Aorta (tissue), 5 donors: ENCODE measurements around the gene WDR6. TPM values are rescaled to one million over a fixed set of nuclear protein-coding genes. Genes with fewer than 3 reads are reported as not detected.

Experiments
- ATAC-seq: fragments of 200-7000 bp; cut with Tn5 transposase; one replicate; pipeline ENCODE4 v1.9.1; 2022; ENCODE audit warnings: moderate library complexity; ENCODE audit not compliant: low FRiP score
- DNase-seq, 2 donors: peaks; one replicate each; pipeline ENCODE4 v3.0.0-alpha.2; 2020
- H3K27ac ChIP-seq, 2 donors: one replicate each; pipeline ENCODE4 v1.5.1; 2013; ENCODE audit warnings: low read length in 2 of 2, mild to moderate bottlenecking in 2 of 2, moderate library complexity in 2 of 2, control low read depth in 1 of 2, inconsistent platforms in 1 of 2, low read depth in 1 of 2
- H3K27me3 ChIP-seq, 2 donors: one replicate each; pipeline ENCODE4 v1.6.1; 2013; ENCODE audit warnings: control low read depth in 1 of 2, low read length in 1 of 2, mild to moderate bottlenecking in 1 of 2, moderate library complexity in 1 of 2; ENCODE audit not compliant: insufficient read depth in 2 of 2, control insufficient read depth in 1 of 2
- H3K36me3 ChIP-seq, 2 donors: one replicate each; pipeline ENCODE4 v1.6.1; 2013; ENCODE audit warnings: control low read depth in 1 of 2, low read length in 1 of 2, mild to moderate bottlenecking in 1 of 2; ENCODE audit not compliant: insufficient read depth in 2 of 2, control insufficient read depth in 1 of 2
- H3K4me1 ChIP-seq, 2 donors: one replicate each; pipeline ENCODE4 v1.6.1; 2013; ENCODE audit warnings: low read length in 2 of 2, control low read depth in 1 of 2, mild to moderate bottlenecking in 1 of 2, moderate library complexity in 1 of 2; ENCODE audit not compliant: insufficient read depth in 2 of 2, control insufficient read depth in 1 of 2
- H3K4me3 ChIP-seq, 2 donors: one replicate each; pipeline ENCODE4 v1.5.1; 2013; ENCODE audit warnings: low read length in 2 of 2, control low read depth in 1 of 2, mild to moderate bottlenecking in 1 of 2
- H3K9me3 ChIP-seq: one replicate; pipeline ENCODE4 v1.6.1; 2013; ENCODE audit warnings: mild to moderate bottlenecking, low read length; ENCODE audit not compliant: control insufficient read depth
- WGBS, 2 donors: extraction: QIAGEN DNeasy Blood & Tissue Kit; methylation state at CpG; one replicate each; pipeline ENCODE4 v1.1.7; 2013; 5-methylcytosine and 5-hydroxymethylcytosine counted together
- intact Hi-C, 2 donors: fragments of 100-400 bp; cut with DNase I; formaldehyde crosslinking; loops; one replicate each; pipeline versions ENCODE4 v1.14.2 to v1.15.0; 2022
- polyA plus RNA-seq, 2 donors: library from polyadenylated mRNA; stranded (reverse); fragments of 200-250 nt; gene quantifications; one replicate each; pipeline ENCODE4 v1.2.3, GENCODE V29; 2013
- total RNA-seq, 2 donors: library from RNA; stranded (reverse); fragmentation: NEBNext Ultra II Directional; extraction: Animal tissue kit (Norgen Biotek cat#: 25700); gene quantifications; one replicate each; pipeline ENCODE4 v1.2.1, GENCODE V29; 2021
- donor health status: healthy with polysubstance abuse.
- donor health status: Bipolar disorder and iron deficiency.
- donor health status: DM: no; HTN: no; CAD: no.
- donor health status: DM: no; HTN: no; CAD: no.
- donor health status: DM: yes; HTN: yes; CAD: no.

Gene WDR6
- total and polyA plus RNA-seq, 4 donors, result 24.0 to 232 (median 135) TPM

GRCh38 chr3:48997714-48998637 lies 9.2 kb upstream of the WDR6 start:
- 77 to 81% methylated on average over 20 of the region's 20 CpGs for WGBS, 2 donors
- no peak for ATAC-seq

GRCh38 chr3:48999085-48999858 lies 7.9 kb upstream of the WDR6 start:
- Histone ChIP-seq H3K27me3 (no peaks in the 10 kb centered on the region), H3K4me1 (no peaks in the 10 kb centered on the region), H3K36me3 (no peaks in the 10 kb centered on the region), H3K4me3 (no peak overlapping the region), H3K9me3 (no peaks in the 10 kb centered on the region), H3K27ac (no peak overlapping the region)
- DNase-seq (no peak), ATAC-seq (no peak)
- intact Hi-C loops, result no loop called here
- 75 to 82% methylated on average over 8 of the region's 8 CpGs for WGBS, 2 donors

More at GRCh38 chr3:48997714-48998637, 9.2 kb upstream of the WDR6 start:
- intact Hi-C loops, result no loop called here
- no peaks in the 10 kb centered on the region for H3K27me3 ChIP-seq
- H3K4me3 ChIP-seq, result no peak overlapping the region
- H3K4me1 ChIP-seq, result no peaks in the 10 kb centered on the region
- no peaks in the 10 kb centered on the region for H3K36me3 ChIP-seq
- H3K27ac ChIP-seq, result no peak overlapping the region
- DNase-seq, result no peak
- H3K9me3 ChIP-seq, result no peaks in the 10 kb centered on the region

GRCh38 chr3:49001155-49001554 lies 6.0 kb upstream of the WDR6 start:
- 90 to 92% methylated on average over 6 of the region's 6 CpGs for WGBS, 2 donors
- no peaks in the 10 kb centered on the region for H3K9me3 ChIP-seq
- H3K4me3 ChIP-seq, result no peak overlapping the region
- H3K27ac ChIP-seq, result no peak overlapping the region
- no peak for ATAC-seq
- H3K27me3 ChIP-seq, result no peaks in the 10 kb centered on the region
- no peaks in the 10 kb centered on the region for H3K36me3 ChIP-seq
- no peak for DNase-seq
- intact Hi-C loops, result no loop called here
- no peaks in the 10 kb centered on the region for H3K4me1 ChIP-seq

- H3K27me3 ChIP-seq, result no peaks in the 10 kb centered on the region
- H3K4me3 ChIP-seq, result no peak overlapping the region
- H3K36me3 ChIP-seq, result no peaks in the 10 kb centered on the region
- H3K4me1 ChIP-seq, result no peaks in the 10 kb centered on the region
- H3K9me3 ChIP-seq, result no peaks in the 10 kb centered on the region
- intact Hi-C loops, result no loop called here
- DNase-seq (no peak), ATAC-seq (no peak)
- WGBS, 2 donors, result 90 to 91% methylated on average over 16 of the region's 16 CpGs
- H3K27ac ChIP-seq, result no peak overlapping the region
Observed at GRCh38 chr3:49004352-49005302, 2.6 kb upstream of the WDR6 start.

- ATAC-seq (no peak), DNase-seq (no peak)
- H3K27me3 ChIP-seq, result no peaks in the 10 kb centered on the region
- no peaks in the 10 kb centered on the region for H3K36me3 ChIP-seq
- no peaks in the 10 kb centered on the region for H3K9me3 ChIP-seq
- intact Hi-C loops, result no loop called here
- H3K4me1 ChIP-seq, result no peaks in the 10 kb centered on the region
- 95 to 97% methylated on average over 3 of the region's 3 CpGs for WGBS, 2 donors
- no peak overlapping the region for H3K4me3 ChIP-seq
- no peak overlapping the region for H3K27ac ChIP-seq
Observed at GRCh38 chr3:49005303-49005680, 1.9 kb upstream of the WDR6 start.

GRCh38 chr3:49005998-49006397 lies 1.2 kb upstream of the WDR6 start:
- WGBS, 2 donors, result 94% methylated on average over 5 of the region's 5 CpGs
- intact Hi-C loops, result no loop called here
- DNase-seq, result no peak

GRCh38 chr3:49006408-49007067 lies 653 bp upstream of the WDR6 start:
- intact Hi-C loops, result no loop called here
- Histone ChIP-seq H3K4me3 (peak overlapping the region; percentile 32 to 49), H3K4me1 (no peaks in the 10 kb centered on the region), H3K36me3 (no peaks in the 10 kb centered on the region), H3K27ac (peak overlapping the region in 1 of 2 donors; percentile 96), H3K27me3 (no peaks in the 10 kb centered on the region), H3K9me3 (no peaks in the 10 kb centered on the region)
- peak; percentile 72 to 83 for DNase-seq
- WGBS, 2 donors, result 0 to 1% methylated on average over 32 of the region's 32 CpGs
- peak; percentile 45 for ATAC-seq

More at GRCh38 chr3:49005998-49006397, 1.2 kb upstream of the WDR6 start:
- no peak for ATAC-seq
- Histone ChIP-seq H3K9me3 (no peaks in the 10 kb centered on the region), H3K36me3 (no peaks in the 10 kb centered on the region), H3K27me3 (no peaks in the 10 kb centered on the region), H3K4me3 (no peak overlapping the region), H3K4me1 (no peaks in the 10 kb centered on the region), H3K27ac (peak overlapping the region in 1 of 2 donors; percentile 48)
